Lower leg skin (tissue), 3 donors: Measurements from ENCODE around the gene SUPT20HL1.
"Not testable (repeated sequence)": the region's sequence is repeated elsewhere in the genome, so short reads cannot be mapped to it uniquely, and the experiment has no call there.

ENCODE experiments used
- POLR2A ChIP-seq, 2 donors: fragments of 450-650 bp; IDR thresholded peaks; one replicate each; pipeline ENCODE4 v1.6.1; 2016 to 2017; ENCODE audit warnings: antibody characterized with exemption in 2 of 2, mild to moderate bottlenecking in 1 of 2, moderate library complexity in 1 of 2
- TF ChIP-seq, protein P1 (sequence below), 3 donors: fragments of 450-650 bp; IDR thresholded peaks; one replicate each; pipeline ENCODE4 v1.5.1; 2016; ENCODE audit warnings: antibody characterized with exemption in 3 of 3, mild to moderate bottlenecking in 3 of 3, moderate library complexity in 2 of 3

DNA sequence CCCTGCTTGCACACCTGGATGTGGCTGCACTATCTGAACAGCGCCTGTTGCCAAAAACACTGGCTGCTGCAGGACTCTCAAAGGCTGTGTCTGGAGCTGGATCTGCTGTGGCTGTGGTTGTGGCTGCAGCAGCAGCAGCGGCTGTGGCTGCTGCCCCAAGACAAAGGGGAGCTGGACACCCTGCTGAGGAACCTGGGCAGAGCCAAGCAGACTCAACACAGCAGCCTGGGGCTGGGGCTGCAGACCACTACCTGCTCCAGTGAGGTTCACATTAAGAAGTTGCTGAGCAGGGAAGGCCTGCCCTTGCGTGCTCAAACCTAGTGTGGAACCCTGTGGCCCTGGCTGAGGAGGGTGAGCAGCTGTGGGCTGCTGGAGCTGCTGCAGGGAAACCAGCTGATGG lies 49.5 kb upstream of the SUPT20HL1 start:
- TF ChIP-seq, protein P1, sequence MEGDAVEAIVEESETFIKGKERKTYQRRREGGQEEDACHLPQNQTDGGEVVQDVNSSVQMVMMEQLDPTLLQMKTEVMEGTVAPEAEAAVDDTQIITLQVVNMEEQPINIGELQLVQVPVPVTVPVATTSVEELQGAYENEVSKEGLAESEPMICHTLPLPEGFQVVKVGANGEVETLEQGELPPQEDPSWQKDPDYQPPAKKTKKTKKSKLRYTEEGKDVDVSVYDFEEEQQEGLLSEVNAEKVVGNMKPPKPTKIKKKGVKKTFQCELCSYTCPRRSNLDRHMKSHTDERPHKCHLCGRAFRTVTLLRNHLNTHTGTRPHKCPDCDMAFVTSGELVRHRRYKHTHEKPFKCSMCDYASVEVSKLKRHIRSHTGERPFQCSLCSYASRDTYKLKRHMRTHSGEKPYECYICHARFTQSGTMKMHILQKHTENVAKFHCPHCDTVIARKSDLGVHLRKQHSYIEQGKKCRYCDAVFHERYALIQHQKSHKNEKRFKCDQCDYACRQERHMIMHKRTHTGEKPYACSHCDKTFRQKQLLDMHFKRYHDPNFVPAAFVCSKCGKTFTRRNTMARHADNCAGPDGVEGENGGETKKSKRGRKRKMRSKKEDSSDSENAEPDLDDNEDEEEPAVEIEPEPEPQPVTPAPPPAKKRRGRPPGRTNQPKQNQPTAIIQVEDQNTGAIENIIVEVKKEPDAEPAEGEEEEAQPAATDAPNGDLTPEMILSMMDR (IDR thresholded peaks at IDR 0.05), result not testable (repeated sequence)
- TF ChIP-seq POLR2A (IDR thresholded peaks at IDR 0.05), result not testable (repeated sequence)
